Epithelial cell of proximal tubule (primary cell): ENCODE measurements around the gene SMC3. TPM values are rescaled to one million over a fixed set of nuclear protein-coding genes. Genes with fewer than 3 reads are reported as not detected.

Experiments used
- DNase-seq: peaks from one replicate; pipeline ENCODE4 v3.0.0-alpha.2; 2011; ENCODE audit warnings: low read depth
- H3K4me3 ChIP-seq: 2 replicates; pipeline ENCODE4 v1.5.1; 2011; ENCODE audit warnings: low read depth, mild to moderate bottlenecking, low read length
- CTCF ChIP-seq: conservative IDR thresholded peaks from 2 replicates; pipeline ENCODE4 v1.5.1; 2012; ENCODE audit warnings: low read depth, mild to moderate bottlenecking, low read length
- total RNA-seq: library from RNA; depleted of rRNA; stranded (reverse); fragments of >200 nt; gene quantifications from 2 replicates; pipeline ENCODE4 v1.2.3, GENCODE V29; 2015

The SMC3 gene
- total RNA-seq, 1 donor from 2014 or later: 43.1 TPM

GRCh38 chr10:110534571-110534970 is 32.9 kb upstream of the SMC3 start:
- DNase-seq: no peak
- H3K4me3 ChIP-seq: no peak overlapping the region
- no peak for TF ChIP-seq CTCF

GRCh38 chr10:110535958-110536891 is 31.3 kb upstream of the SMC3 start:
- peak overlapping the region; percentile 2 for H3K4me3 ChIP-seq
- peak; percentile 68 for DNase-seq

GRCh38 chr10:110539091-110539490 is 28.4 kb upstream of the SMC3 start:
- no peak overlapping the region for H3K4me3 ChIP-seq
- DNase-seq: no peak
- TF ChIP-seq CTCF: no peak

More at GRCh38 chr10:110535958-110536891, 31.3 kb upstream of the SMC3 start:
- peak; percentile 50 for TF ChIP-seq CTCF

- TF ChIP-seq CTCF: no peak
- DNase-seq: no peak
- no peak overlapping the region for H3K4me3 ChIP-seq
Measured at GRCh38 chr10:110540031-110540430, 27.5 kb upstream of the SMC3 start.

- H3K4me3 ChIP-seq: no peak overlapping the region
- TF ChIP-seq CTCF: no peak
- DNase-seq: no peak
Measured at GRCh38 chr10:110544958-110545537, 22.4 kb upstream of the SMC3 start.

GRCh38 chr10:110546077-110546476 is 21.4 kb upstream of the SMC3 start:
- DNase-seq: no peak
- no peak overlapping the region for H3K4me3 ChIP-seq
- TF ChIP-seq CTCF: no peak
